Parathyroid adenoma (tissue), 2 donors: ENCODE data around the gene DHRSX.
"Not testable (repeated sequence)": the region's sequence is repeated elsewhere in the genome, so short reads cannot be mapped to it uniquely, and the experiment has no call there.

ENCODE experiments used
- H2AFZ ChIP-seq: fragments of 300-600 bp; sonication (generic); one replicate; pipeline ENCODE4 v1.7.0; 2017; ENCODE audit warnings: antibody characterized with exemption, mild to moderate bottlenecking
- H3K27ac ChIP-seq: fragments of 300-600 bp; sonication (generic); one replicate; pipeline ENCODE4 v1.7.0; 2017
- H3K27me3 ChIP-seq: fragments of 300-600 bp; sonication (generic); one replicate; pipeline ENCODE4 v1.7.0; 2017; ENCODE audit warnings: low read length; ENCODE audit not compliant: control insufficient read depth, insufficient read depth
- H3K36me3 ChIP-seq: fragments of 300-600 bp; sonication (generic); one replicate; pipeline ENCODE4 v1.7.0; 2017; ENCODE audit warnings: low read length; ENCODE audit not compliant: control insufficient read depth, insufficient read depth
- H3K4me1 ChIP-seq: fragments of 300-600 bp; sonication (generic); one replicate; pipeline ENCODE4 v1.7.0; 2017; ENCODE audit warnings: control low read depth
- H3K4me2 ChIP-seq: fragments of 300-600 bp; sonication (generic); one replicate; pipeline ENCODE4 v1.7.0; 2017; ENCODE audit warnings: low read length
- H3K4me3 ChIP-seq: fragments of 300-600 bp; sonication (generic); one replicate; pipeline ENCODE4 v1.7.0; 2017; ENCODE audit warnings: low read depth, low read length
- H3K79me2 ChIP-seq: fragments of 300-600 bp; sonication (generic); one replicate; pipeline ENCODE4 v1.7.0; 2017; ENCODE audit warnings: control low read depth
- H3K9ac ChIP-seq: fragments of 300-600 bp; sonication (generic); one replicate; pipeline ENCODE4 v1.7.0; 2017; ENCODE audit warnings: mild to moderate bottlenecking
- H3K9me3 ChIP-seq: fragments of 300-600 bp; sonication (generic); one replicate; pipeline ENCODE4 v1.7.0; 2017; ENCODE audit warnings: low read length; ENCODE audit not compliant: control insufficient read depth
- CTCF ChIP-seq: fragments of 300-600 bp; sonication (generic); IDR thresholded peaks from one replicate; pipeline ENCODE4 v1.7.0; 2017; ENCODE audit warnings: antibody characterized with exemption, mild to moderate bottlenecking
- donor health status: primary hyperparathyroidism.

Gene DHRSX

GRCh38 chrX:2507904-2508627 is 7.3 kb upstream of the DHRSX start:
- no peaks in the 10 kb centered on the region for H3K27me3 ChIP-seq
- no peak overlapping the region for H2AFZ ChIP-seq
- H3K79me2 ChIP-seq, result no peaks in the 10 kb centered on the region
- no peak overlapping the region for H3K27ac ChIP-seq
- no peak overlapping the region for H3K4me3 ChIP-seq
- no peaks in the 10 kb centered on the region for H3K9me3 ChIP-seq
- no peaks in the 10 kb centered on the region for H3K4me1 ChIP-seq
- H3K9ac ChIP-seq, result no peak overlapping the region
- TF ChIP-seq CTCF, result no peak
- H3K36me3 ChIP-seq, result no peaks in the 10 kb centered on the region
- H3K4me2 ChIP-seq, result no peak overlapping the region

GRCh38 chrX:2507196-2507595 is 6.4 kb upstream of the DHRSX start:
- no peak for TF ChIP-seq CTCF
- Histone ChIP-seq H3K79me2 (no peaks in the 10 kb centered on the region), H3K4me3 (no peak overlapping the region), H3K36me3 (no peaks in the 10 kb centered on the region), H3K4me2 (no peak overlapping the region), H2AFZ (no peak overlapping the region), H3K4me1 (no peaks in the 10 kb centered on the region), H3K27me3 (no peaks in the 10 kb centered on the region), H3K9me3 (no peaks in the 10 kb centered on the region), H3K27ac (no peak overlapping the region), H3K9ac (no peak overlapping the region)

GRCh38 chrX:2505341-2505740 is 4.6 kb upstream of the DHRSX start:
- H3K27ac ChIP-seq, H3K27me3 ChIP-seq, H3K9me3 ChIP-seq, H3K9ac ChIP-seq, H3K79me2 ChIP-seq, H3K4me2 ChIP-seq, H2AFZ ChIP-seq, H3K36me3 ChIP-seq, H3K4me1 ChIP-seq, H3K4me3 ChIP-seq: not testable (repeated sequence)

GRCh38 chrX:2504706-2505332 is 4.0 kb upstream of the DHRSX start:
- no peak overlapping the region for H2AFZ ChIP-seq
- no peak overlapping the region for H3K27ac ChIP-seq
- no peaks in the 10 kb centered on the region for H3K27me3 ChIP-seq
- H3K36me3 ChIP-seq, result no peaks in the 10 kb centered on the region
- H3K4me3 ChIP-seq, result no peak overlapping the region
- no peaks in the 10 kb centered on the region for H3K79me2 ChIP-seq
- H3K4me1 ChIP-seq, result no peaks in the 10 kb centered on the region
- H3K9ac ChIP-seq, result no peak overlapping the region
- H3K4me2 ChIP-seq, result no peak overlapping the region
- H3K9me3 ChIP-seq, result no peaks in the 10 kb centered on the region
- TF ChIP-seq CTCF, result no peak

GRCh38 chrX:2503591-2504500 is 3.1 kb upstream of the DHRSX start:
- no peaks in the 10 kb centered on the region for H3K36me3 ChIP-seq
- no peaks in the 10 kb centered on the region for H3K9me3 ChIP-seq
- no peak overlapping the region for H3K4me3 ChIP-seq
- H3K27me3 ChIP-seq, result no peaks in the 10 kb centered on the region
- H3K9ac ChIP-seq, result no peak overlapping the region
- H3K4me2 ChIP-seq, result no peak overlapping the region
- no peak overlapping the region for H2AFZ ChIP-seq
- no peak overlapping the region for H3K27ac ChIP-seq
- no peaks in the 10 kb centered on the region for H3K79me2 ChIP-seq
- no peak for TF ChIP-seq CTCF
- no peaks in the 10 kb centered on the region for H3K4me1 ChIP-seq
